Measurements from ENCODE around the gene ITIH3.

The ITIH3 gene

GRCh38 chr3:52793702-52794611, 639 bp upstream of the ITIH3 start:
- DNase-seq (ENCODE audit: low read depth): no peak

- DNase-seq (ENCODE audit: low read depth): no peak
Measured at GRCh38 chr3:52795298-52795900, 803 bp downstream of the ITIH3 start.

GRCh38 chr3:52796411-52796810, 1.8 kb downstream of the ITIH3 start:
- DNase-seq (ENCODE audit: low read depth): no peak

- DNase-seq (ENCODE audit: low read depth): no peak
Measured at GRCh38 chr3:52798376-52798977, 3.9 kb downstream of the ITIH3 start.

GRCh38 chr3:52798978-52799476, 4.4 kb downstream of the ITIH3 start:
- peak; percentile 26 for DNase-seq (ENCODE audit: low read depth)

GRCh38 chr3:52800079-52800478, 5.5 kb downstream of the ITIH3 start:
- no peak for DNase-seq (ENCODE audit: low read depth)

GRCh38 chr3:52801839-52802238, 7.2 kb downstream of the ITIH3 start:
- DNase-seq (ENCODE audit: low read depth): no peak

GRCh38 chr3:52805270-52806039, 10.9 kb downstream of the ITIH3 start:
- DNase-seq (ENCODE audit: low read depth): no peak

- no peak for DNase-seq (ENCODE audit: low read depth)
Measured at GRCh38 chr3:52809149-52809548, 14.6 kb downstream of the ITIH3 start.

GRCh38 chr3:52809662-52810377, 15.2 kb downstream of the ITIH3 start:
- DNase-seq (ENCODE audit: low read depth): no peak

- DNase-seq (ENCODE audit: low read depth): no peak
Measured at GRCh38 chr3:52810923-52811322, 16.3 kb downstream of the ITIH3 start.

- no peak for DNase-seq (ENCODE audit: low read depth)
Measured at GRCh38 chr3:52811452-52812011, 16.9 kb downstream of the ITIH3 start.

- DNase-seq (ENCODE audit: low read depth): no peak
Measured at GRCh38 chr3:52813810-52814209, 19.2 kb downstream of the ITIH3 start.

GRCh38 chr3:52816199-52816598, 21.6 kb downstream of the ITIH3 start:
- DNase-seq (ENCODE audit: low read depth): no peak

GRCh38 chr3:52816654-52817053, 22.1 kb downstream of the ITIH3 start:
- DNase-seq (ENCODE audit: low read depth): no peak

GRCh38 chr3:52817221-52817620, 22.6 kb downstream of the ITIH3 start:
- DNase-seq (ENCODE audit: low read depth): no peak

- no peak for DNase-seq (ENCODE audit: low read depth)
Measured at GRCh38 chr3:52817860-52818259, 23.3 kb downstream of the ITIH3 start.

- DNase-seq (ENCODE audit: low read depth): no peak
Measured at GRCh38 chr3:52819936-52820335, 25.3 kb downstream of the ITIH3 start.

- peak; percentile 36 for DNase-seq (ENCODE audit: low read depth)
Measured at GRCh38 chr3:52820736-52821135, 26.1 kb downstream of the ITIH3 start.

- no peak for DNase-seq (ENCODE audit: low read depth)
Measured at GRCh38 chr3:52822363-52822762, 27.8 kb downstream of the ITIH3 start.

- no peak for DNase-seq (ENCODE audit: low read depth)
Measured at GRCh38 chr3:52824037-52824436, 29.4 kb downstream of the ITIH3 start.

Measured in ELR (cell line).